Measurements from ENCODE around the gene SLC22A14.

- no peak for TF ChIP-seq EZH2 (IDR thresholded peaks at IDR 0.05)
- TF ChIP-seq POLR2AphosphoS5 (IDR thresholded peaks at IDR 0.05; ENCODE audit: borderline replicate concordance, low read depth, low read length): no peak
- TF ChIP-seq FOXP2 (optimal IDR thresholded peaks at IDR 0.05; ENCODE audit: control extremely low read depth, extremely low read length, insufficient read depth): no peak
Observed at GRCh38 chr3:38314764-38315487, 32.8 kb downstream of the SLC22A14 start.

Measured in SK-N-MC (cell line).